DND-41 (cell line): ENCODE data around the gene EEF1AKMT2.
"Not testable (repeated sequence)": the region's sequence is repeated elsewhere in the genome, so short reads cannot be mapped to it uniquely, and the experiment has no call there.

ENCODE experiments used
- ATAC-seq: fragments of 200-7000 bp; cut with Tn5 transposase; 3 replicates; pipeline ENCODE4 v1.9.1; 2021; ENCODE audit warnings: low read depth; ENCODE audit not compliant: insufficient read depth
- DNase-seq: peaks from one replicate; pipeline ENCODE4 v3.0.0-alpha.2; 2020
- H2AFZ ChIP-seq: 2 replicates; pipeline ENCODE4 v1.6.0; 2012; ENCODE audit warnings: low read depth, low read length
- H3K27ac ChIP-seq: 2 replicates; pipeline ENCODE4 v1.5.1; 2012; ENCODE audit warnings: low read length, inconsistent platforms
- H3K27me3 ChIP-seq: fragments of 200-600 bp; sonication (generic); 2 replicates; pipeline ENCODE4 v1.6.0; 2012; ENCODE audit warnings: low read length, mild to moderate bottlenecking, inconsistent platforms; ENCODE audit not compliant: insufficient read depth, poor library complexity
- H3K36me3 ChIP-seq: 2 replicates; pipeline ENCODE4 v1.5.1; 2012; ENCODE audit warnings: low read length, inconsistent platforms; ENCODE audit not compliant: insufficient read depth
- H3K4me1 ChIP-seq: 2 replicates; pipeline ENCODE4 v1.5.1; 2012; ENCODE audit warnings: mild to moderate bottlenecking, low read length; ENCODE audit not compliant: insufficient read depth
- H3K4me2 ChIP-seq: 2 replicates; pipeline ENCODE4 v1.6.0; 2012; ENCODE audit warnings: mild to moderate bottlenecking, moderate library complexity, low read length, inconsistent platforms; ENCODE audit not compliant: insufficient read depth
- H3K4me3 ChIP-seq, 2 experiments: fragments of 200-600 bp in 1 of 2; shearing (Covaris generic) in 1 of 2; 2 replicates each; pipeline ENCODE4 v1.5.1; 2012 to 2016; ENCODE audit warnings: inconsistent platforms in 2 of 2, low read length in 2 of 2, mild to moderate bottlenecking in 2 of 2, low read depth in 1 of 2, moderate library complexity in 1 of 2
- H3K79me2 ChIP-seq: 2 replicates; pipeline ENCODE4 v1.6.0; 2012; ENCODE audit warnings: low read length, inconsistent platforms; ENCODE audit not compliant: insufficient read depth
- H3K9ac ChIP-seq: 2 replicates; pipeline ENCODE4 v1.6.0; 2012; ENCODE audit warnings: low read depth, mild to moderate bottlenecking, inconsistent platforms, low read length, moderate library complexity
- H3K9me3 ChIP-seq: 2 replicates; pipeline ENCODE4 v1.5.1; 2012; ENCODE audit warnings: low read length, moderate library complexity, mild to moderate bottlenecking, inconsistent platforms; ENCODE audit not compliant: insufficient read depth, severe bottlenecking
- H4K20me1 ChIP-seq: 2 replicates; pipeline ENCODE4 v1.6.0; 2012; ENCODE audit warnings: low read length; ENCODE audit not compliant: insufficient read depth
- CTCF ChIP-seq: IDR thresholded peaks from 2 replicates; pipeline ENCODE4 v1.5.1; 2012; ENCODE audit warnings: borderline replicate concordance, low read length, moderate library complexity, mild to moderate bottlenecking; ENCODE audit not compliant: poor library complexity, severe bottlenecking; ENCODE audit errors: extremely low read depth
- EZH2 ChIP-seq: IDR thresholded peaks from 3 replicates; pipeline ENCODE4 v1.6.1; 2012; ENCODE audit warnings: borderline replicate concordance, low read depth, mild to moderate bottlenecking, moderate library complexity, low read length, inconsistent platforms; ENCODE audit not compliant: severe bottlenecking

EEF1AKMT2 gene

DNA sequence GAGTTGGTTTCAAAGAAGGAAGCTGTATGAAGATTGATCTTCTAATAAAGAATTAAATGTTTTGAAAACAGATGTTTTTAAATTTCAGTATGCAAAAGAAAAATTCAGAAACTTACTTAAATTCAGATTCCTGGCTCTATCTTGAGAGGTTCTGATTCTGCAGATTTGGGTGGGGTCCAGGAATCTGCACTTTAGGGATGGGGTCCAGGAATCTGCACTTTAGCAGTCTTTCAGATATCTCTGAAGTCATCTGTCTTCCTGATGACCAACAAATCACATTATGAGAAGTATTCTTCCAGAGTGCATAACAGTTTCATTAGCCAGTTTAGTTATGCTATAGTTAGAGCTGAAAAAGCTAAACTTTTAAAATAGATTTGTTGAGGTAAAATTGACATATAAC, 34.0 kb upstream of the EEF1AKMT2 start:
- ATAC-seq: no peak
- H3K36me3 ChIP-seq: peaks cover 61% of the 10 kb centered on the region
- no peak overlapping the region for H3K9ac ChIP-seq
- no peaks in the 10 kb centered on the region for H3K79me2 ChIP-seq
- H3K9me3 ChIP-seq: no peaks in the 10 kb centered on the region
- H2AFZ ChIP-seq: no peak overlapping the region
- no peak for DNase-seq
- TF ChIP-seq CTCF (no peak), EZH2 (no peak)
- H3K27me3 ChIP-seq: no peaks in the 10 kb centered on the region
- no peak overlapping the region for H3K27ac ChIP-seq
- H3K4me1 ChIP-seq: no peaks in the 10 kb centered on the region
- no peaks in the 10 kb centered on the region for H4K20me1 ChIP-seq
- H3K4me3 ChIP-seq: no peak overlapping the region
- no peak overlapping the region for H3K4me2 ChIP-seq

- DNase-seq, H2AFZ ChIP-seq, ATAC-seq, H3K27ac ChIP-seq, H3K4me3 ChIP-seq, H3K27me3 ChIP-seq, H3K4me1 ChIP-seq, H3K79me2 ChIP-seq, H3K4me2 ChIP-seq, H3K9me3 ChIP-seq, H3K9ac ChIP-seq, H4K20me1 ChIP-seq: not testable (repeated sequence)
- peaks cover 60% of the 10 kb centered on the region for H3K36me3 ChIP-seq
These were observed 33.2 kb upstream of the EEF1AKMT2 start for GRCh38 chr10:124824932-124825331.

DNA sequence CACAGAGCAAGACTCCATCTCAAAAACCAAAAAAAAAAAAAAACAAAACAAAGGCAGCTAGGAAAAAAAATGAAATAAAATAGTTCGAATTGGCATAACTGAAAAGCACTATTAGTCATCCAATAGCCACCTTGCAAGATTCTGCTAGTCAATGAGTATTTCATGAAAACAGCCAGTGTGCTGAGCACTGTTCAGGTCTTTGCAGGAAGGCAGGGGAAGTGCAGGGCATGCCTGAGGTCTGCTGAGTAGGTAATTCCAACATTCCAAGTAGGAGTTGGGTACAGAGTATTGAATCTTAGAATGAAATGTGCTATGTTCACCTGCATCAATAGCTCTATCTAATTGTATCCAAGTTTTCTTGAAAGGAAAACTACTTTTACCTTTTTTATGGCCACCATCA, 32.8 kb upstream of the EEF1AKMT2 start:
- H3K4me3 ChIP-seq: no peak overlapping the region
- no peak overlapping the region for H3K9ac ChIP-seq
- no peaks in the 10 kb centered on the region for H3K79me2 ChIP-seq
- H3K27ac ChIP-seq: no peak overlapping the region
- H4K20me1 ChIP-seq: no peaks in the 10 kb centered on the region
- no peak overlapping the region for H2AFZ ChIP-seq
- H3K36me3 ChIP-seq: peaks cover 60% of the 10 kb centered on the region
- no peaks in the 10 kb centered on the region for H3K27me3 ChIP-seq
- ATAC-seq (no peak), DNase-seq (no peak)
- H3K4me2 ChIP-seq: no peak overlapping the region
- no peaks in the 10 kb centered on the region for H3K4me1 ChIP-seq
- TF ChIP-seq EZH2 (no peak), CTCF (no peak)
- H3K9me3 ChIP-seq: no peaks in the 10 kb centered on the region

GRCh38 chr10:124821520-124821919, 29.8 kb upstream of the EEF1AKMT2 start:
- no peaks in the 10 kb centered on the region for H4K20me1 ChIP-seq
- DNase-seq (no peak), ATAC-seq (no peak)
- no peak overlapping the region for H3K4me3 ChIP-seq
- H3K9ac ChIP-seq: no peak overlapping the region
- no peak for TF ChIP-seq EZH2
- no peak for TF ChIP-seq CTCF
- no peak overlapping the region for H2AFZ ChIP-seq
- H3K9me3 ChIP-seq: no peaks in the 10 kb centered on the region
- H3K4me1 ChIP-seq: no peaks in the 10 kb centered on the region
- H3K36me3 ChIP-seq: peaks cover 60% of the 10 kb centered on the region
- no peak overlapping the region for H3K27ac ChIP-seq
- no peaks in the 10 kb centered on the region for H3K79me2 ChIP-seq
- no peaks in the 10 kb centered on the region for H3K27me3 ChIP-seq
- H3K4me2 ChIP-seq: no peak overlapping the region
